B cell (primary cell): ENCODE results near the gene RABGAP1L. TPM values are rescaled to one million over a fixed set of nuclear protein-coding genes. Genes with fewer than 3 reads are reported as not detected.

Experiments
- ATAC-seq: fragments of 200-7000 bp; cut with Tn5 transposase; one replicate; pipeline ENCODE4 v1.10.0; 2021; ENCODE audit warnings: low read depth, mild to moderate bottlenecking, moderate number of reproducible peaks, moderate library complexity
- CTCF ChIA-PET: fragments of 350-600 bp; sonication (Branson Sonifier 250); formaldehyde crosslinking; loops from one replicate; lab custom pipeline; 2021; ENCODE audit warnings: antibody characterized with exemption, inconsistent platforms; lab: Charles Lee
- POLR2A ChIA-PET: fragments of 350-600 bp; sonication (Branson Sonifier 250); formaldehyde crosslinking; loops from one replicate; lab custom pipeline; 2021; ENCODE audit warnings: antibody characterized with exemption; lab: Charles Lee
- DNase-seq: peaks from one replicate; pipeline ENCODE4 v3.0.0; 2013
- H2AFZ ChIP-seq: 2 replicates; pipeline ENCODE4 v1.6.1; 2012; ENCODE audit warnings: mild to moderate bottlenecking, low read depth, low read length; ENCODE audit not compliant: insufficient read depth, poor library complexity, severe bottlenecking
- H3K27ac ChIP-seq, 2 donors: 1 replicate in 1 of 2; 2 replicates in 1 of 2; pipeline ENCODE4 v1.5.1; 2012 to 2013; ENCODE audit warnings: low read length in 2 of 2, mild to moderate bottlenecking in 2 of 2, moderate library complexity in 1 of 2
- H3K27me3 ChIP-seq, 4 experiments: fragments of 200-600 bp in 1 of 4; sonication (generic) in 1 of 4; replicated peaks in 1 of 4; 1 replicate in 2 of 4; 2 replicates in 2 of 4; pipeline versions ENCODE4 v1.6.1 to v1.7.0; 2013 to 2016; ENCODE audit warnings: low read length in 3 of 4, mild to moderate bottlenecking in 2 of 4, mixed read lengths in 1 of 4, moderate library complexity in 1 of 4; ENCODE audit not compliant: insufficient read depth in 4 of 4, control insufficient read depth in 3 of 4; ENCODE audit errors: control extremely low read depth in 1 of 4
- H3K36me3 ChIP-seq, 2 experiments: replicated peaks in 1 of 2; 1 replicate in 1 of 2; 2 replicates in 1 of 2; pipeline versions ENCODE4 v1.6.1 to v1.7.1; 2013; ENCODE audit warnings: low read length in 1 of 2; ENCODE audit not compliant: insufficient read depth in 2 of 2, control insufficient read depth in 1 of 2; ENCODE audit errors: control extremely low read depth in 1 of 2, extremely low read depth in 1 of 2
- H3K4me1 ChIP-seq, 2 donors: fragments of 200-600 bp in 1 of 2; sonication (generic) in 1 of 2; 1 replicate in 1 of 2; 2 replicates in 1 of 2; pipeline versions ENCODE4 v1.5.1 to v1.6.1; 2013 to 2017; ENCODE audit warnings: low read length in 2 of 2; ENCODE audit not compliant: control insufficient read depth in 2 of 2, insufficient read depth in 2 of 2
- H3K4me2 ChIP-seq: replicated peaks from 2 replicates; pipeline ENCODE3; 2012; ENCODE audit warnings: mild to moderate bottlenecking, low read depth, low read length; ENCODE audit not compliant: poor library complexity, severe bottlenecking
- H3K4me3 ChIP-seq, 5 experiments: fragments of 200-600 bp in 1 of 5; sonication (generic) in 1 of 5; 1 replicate in 3 of 5; 2 replicates in 2 of 5; pipeline versions ENCODE4 v1.5.1 to v1.7.0; 2011 to 2016; ENCODE audit warnings: low read length in 4 of 5, mild to moderate bottlenecking in 4 of 5, low read depth in 2 of 5, control low read depth in 1 of 5, moderate library complexity in 1 of 5; ENCODE audit not compliant: insufficient read depth in 1 of 5; ENCODE audit errors: control extremely low read depth in 1 of 5, extremely low read depth in 1 of 5
- H3K79me2 ChIP-seq: fragments of 200-600 bp; sonication (generic); one replicate; pipeline ENCODE4 v1.6.0; 2016; ENCODE audit warnings: low read length; ENCODE audit not compliant: control insufficient read depth, insufficient read depth
- H3K9ac ChIP-seq: fragments of 200-600 bp; sonication (generic); 2 replicates; pipeline ENCODE4 v1.6.1; 2017; ENCODE audit warnings: mild to moderate bottlenecking, low read length, moderate library complexity
- H3K9me3 ChIP-seq, 3 donors: one replicate each; pipeline versions ENCODE4 v1.6.1 to v1.7.1; 2013; ENCODE audit warnings: low read length in 2 of 3; ENCODE audit not compliant: control insufficient read depth in 2 of 3, insufficient read depth in 1 of 3; ENCODE audit errors: control extremely low read depth in 1 of 3
- H4K20me1 ChIP-seq: 2 replicates; pipeline ENCODE4 v1.6.0; 2012; ENCODE audit warnings: mild to moderate bottlenecking, low read length; ENCODE audit not compliant: insufficient read depth, control insufficient read depth, poor library complexity, severe bottlenecking
- H3K27ac Mint-ChIP-seq: one replicate; pipeline ENCODE4 v1.8.0; 2021; ENCODE audit warnings: mixed read lengths
- H3K27me3 Mint-ChIP-seq: one replicate; pipeline ENCODE4 v1.8.0; 2021; ENCODE audit warnings: mixed read lengths
- H3K4me1 Mint-ChIP-seq: one replicate; pipeline ENCODE4 v1.8.0; 2021; ENCODE audit warnings: mixed read lengths
- H3K4me3 Mint-ChIP-seq: one replicate; pipeline ENCODE4 v1.8.0; 2021; ENCODE audit warnings: mixed read lengths
- H3K9me3 Mint-ChIP-seq: one replicate; pipeline ENCODE4 v1.8.0; 2022; ENCODE audit warnings: mixed read lengths; ENCODE audit not compliant: insufficient read depth
- EZH2 ChIP-seq: IDR thresholded peaks from 2 replicates; pipeline ENCODE4 v1.6.1; 2012; ENCODE audit warnings: borderline replicate concordance, low read depth, mild to moderate bottlenecking, moderate library complexity, low read length; ENCODE audit not compliant: insufficient read depth, poor library complexity, severe bottlenecking
- WGBS: methylation state at CpG from one replicate; pipeline ENCODE4 v1.1.5; 2013; ENCODE audit warnings: missing lambda C conversion rate; ENCODE audit not compliant: insufficient coverage; 5-methylcytosine and 5-hydroxymethylcytosine counted together
- intact Hi-C: fragments of 100-400 bp; cut with micrococcal nuclease; formaldehyde crosslinking; loops from one replicate; pipeline ENCODE4 v1.10.0; 2022
- polyA plus RNA-seq: library from polyadenylated mRNA; depleted of rRNA; stranded (reverse); fragments of >200 nt; gene quantifications from 2 replicates; pipeline ENCODE4 v1.2.3, GENCODE V29; 2012
- total RNA-seq, 2 donors: library from RNA; stranded (reverse); fragments of 120-200 nt in 1 of 2; gene quantifications; 1 replicate in 1 of 2; 2 replicates in 1 of 2; pipeline versions ENCODE4 v1.2.3 to v1.2.4, GENCODE V29; 2013 to 2022
- TF ChIP-seq, protein P1 (sequence below): fragments of 200-600 bp; IDR thresholded peaks from one replicate; pipeline ENCODE4 v1.8.0; 2022; ENCODE audit warnings: antibody characterized with exemption, mild to moderate bottlenecking

RABGAP1L gene
- total and polyA plus RNA-seq, 2 donors (not counting 1 experiment from before 2014, with no cell fraction given) = 34.9 to 159 TPM

DNA sequence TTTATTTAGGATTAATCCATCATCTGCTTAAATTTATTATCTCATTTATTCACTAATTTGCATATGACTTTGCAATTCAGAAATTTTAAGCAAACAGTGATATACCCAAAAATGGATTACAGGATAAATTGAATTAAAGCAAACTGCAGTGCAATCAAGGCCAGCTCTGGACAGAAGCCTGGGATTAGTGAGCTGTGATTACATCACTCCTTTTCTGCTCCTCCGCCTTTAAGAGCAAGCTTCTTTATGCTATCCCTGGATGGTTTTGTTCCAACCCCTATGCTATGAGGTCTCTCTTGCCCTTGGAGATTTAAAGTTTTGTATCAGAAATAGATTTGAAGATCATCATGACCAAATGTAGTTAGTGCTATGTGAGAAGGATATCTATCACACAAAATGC lies 321.0 kb downstream of the RABGAP1L start:
- H3K27me3 ChIP-seq = no peaks in the 10 kb centered on the region
- peaks cover 2% of the 10 kb centered on the region for H3K9me3 Mint-ChIP-seq
- DNase-seq (no peak), ATAC-seq (no peak)
- H3K27ac Mint-ChIP-seq = no peak overlapping the region
- no peak overlapping the region for H3K4me3 Mint-ChIP-seq
- peaks cover 12% of the 10 kb centered on the region for H3K4me1 Mint-ChIP-seq
- H2AFZ ChIP-seq = no peak overlapping the region
- TF ChIP-seq, protein P1, sequence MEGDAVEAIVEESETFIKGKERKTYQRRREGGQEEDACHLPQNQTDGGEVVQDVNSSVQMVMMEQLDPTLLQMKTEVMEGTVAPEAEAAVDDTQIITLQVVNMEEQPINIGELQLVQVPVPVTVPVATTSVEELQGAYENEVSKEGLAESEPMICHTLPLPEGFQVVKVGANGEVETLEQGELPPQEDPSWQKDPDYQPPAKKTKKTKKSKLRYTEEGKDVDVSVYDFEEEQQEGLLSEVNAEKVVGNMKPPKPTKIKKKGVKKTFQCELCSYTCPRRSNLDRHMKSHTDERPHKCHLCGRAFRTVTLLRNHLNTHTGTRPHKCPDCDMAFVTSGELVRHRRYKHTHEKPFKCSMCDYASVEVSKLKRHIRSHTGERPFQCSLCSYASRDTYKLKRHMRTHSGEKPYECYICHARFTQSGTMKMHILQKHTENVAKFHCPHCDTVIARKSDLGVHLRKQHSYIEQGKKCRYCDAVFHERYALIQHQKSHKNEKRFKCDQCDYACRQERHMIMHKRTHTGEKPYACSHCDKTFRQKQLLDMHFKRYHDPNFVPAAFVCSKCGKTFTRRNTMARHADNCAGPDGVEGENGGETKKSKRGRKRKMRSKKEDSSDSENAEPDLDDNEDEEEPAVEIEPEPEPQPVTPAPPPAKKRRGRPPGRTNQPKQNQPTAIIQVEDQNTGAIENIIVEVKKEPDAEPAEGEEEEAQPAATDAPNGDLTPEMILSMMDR = no peak
- TF ChIP-seq EZH2 = no peak
- intact Hi-C loops = no loop called here
- no peaks in the 10 kb centered on the region for H4K20me1 ChIP-seq
- H3K27ac ChIP-seq = no peak overlapping the region
- H3K4me1 ChIP-seq = no peaks in the 10 kb centered on the region
- CTCF ChIA-PET = no interaction called here
- H3K4me3 ChIP-seq = no peak overlapping the region
- POLR2A ChIA-PET = no interaction called here
- no CpG with 5 or more reads among the region's 1 CpG for WGBS
- no peaks in the 10 kb centered on the region for H3K36me3 ChIP-seq
- H3K9me3 ChIP-seq = no peaks in the 10 kb centered on the region
- no peak overlapping the region for H3K4me2 ChIP-seq
- no peaks in the 10 kb centered on the region for H3K27me3 Mint-ChIP-seq
- H3K79me2 ChIP-seq = no peaks in the 10 kb centered on the region
- no peak overlapping the region for H3K9ac ChIP-seq

DNA sequence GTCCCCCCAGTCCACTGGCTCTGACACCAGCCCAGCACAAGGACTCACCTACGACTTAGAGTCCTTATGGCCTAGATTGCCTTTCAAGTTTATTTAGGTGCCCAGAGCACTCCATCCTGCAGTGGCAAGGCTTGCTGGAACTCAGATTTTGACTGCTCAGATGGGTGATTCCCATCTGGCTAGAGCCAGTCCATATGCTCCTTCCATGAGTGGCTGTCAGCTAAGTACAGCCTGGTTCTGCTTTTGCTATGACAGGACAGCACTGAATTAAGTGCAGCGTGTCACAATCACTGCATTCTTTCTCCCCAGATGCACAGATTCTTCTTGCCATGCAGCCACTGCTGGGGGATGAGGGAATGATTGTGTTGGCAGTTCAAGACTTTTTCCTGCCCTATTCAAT lies 332.3 kb downstream of the RABGAP1L start:
- no peak overlapping the region for H2AFZ ChIP-seq
- TF ChIP-seq, protein P1 = no peak
- TF ChIP-seq EZH2 = no peak
- peaks cover 0 to under 1% (median 0%) of the 10 kb centered on the region in 3 donors for H3K9me3 ChIP-seq
- peaks cover 4% of the 10 kb centered on the region for H3K9me3 Mint-ChIP-seq
- CTCF ChIA-PET = no interaction called here
- H3K4me1 Mint-ChIP-seq = peaks cover 10% of the 10 kb centered on the region
- 100% methylated on average over 1 of the region's 2 CpGs for WGBS
- no peaks in the 10 kb centered on the region for H3K27me3 ChIP-seq
- peaks cover 7% of the 10 kb centered on the region for H4K20me1 ChIP-seq
- no peaks in the 10 kb centered on the region for H3K27me3 Mint-ChIP-seq
- intact Hi-C loops = no loop called here
- H3K79me2 ChIP-seq = no peaks in the 10 kb centered on the region
- peaks cover 4 to 5% of the 10 kb centered on the region in 2 experiments for H3K36me3 ChIP-seq
- no peak overlapping the region for H3K27ac ChIP-seq
- no peaks in the 10 kb centered on the region for H3K4me1 ChIP-seq
- ATAC-seq = no peak
- no peak overlapping the region for H3K4me2 ChIP-seq
- H3K27ac Mint-ChIP-seq = no peak overlapping the region
- no peak overlapping the region for H3K4me3 ChIP-seq
- H3K4me3 Mint-ChIP-seq = no peak overlapping the region
- DNase-seq = no peak
- POLR2A ChIA-PET = no interaction called here
- no peak overlapping the region for H3K9ac ChIP-seq
